ENCODE results near the gene PET100.

Gene PET100

DNA sequence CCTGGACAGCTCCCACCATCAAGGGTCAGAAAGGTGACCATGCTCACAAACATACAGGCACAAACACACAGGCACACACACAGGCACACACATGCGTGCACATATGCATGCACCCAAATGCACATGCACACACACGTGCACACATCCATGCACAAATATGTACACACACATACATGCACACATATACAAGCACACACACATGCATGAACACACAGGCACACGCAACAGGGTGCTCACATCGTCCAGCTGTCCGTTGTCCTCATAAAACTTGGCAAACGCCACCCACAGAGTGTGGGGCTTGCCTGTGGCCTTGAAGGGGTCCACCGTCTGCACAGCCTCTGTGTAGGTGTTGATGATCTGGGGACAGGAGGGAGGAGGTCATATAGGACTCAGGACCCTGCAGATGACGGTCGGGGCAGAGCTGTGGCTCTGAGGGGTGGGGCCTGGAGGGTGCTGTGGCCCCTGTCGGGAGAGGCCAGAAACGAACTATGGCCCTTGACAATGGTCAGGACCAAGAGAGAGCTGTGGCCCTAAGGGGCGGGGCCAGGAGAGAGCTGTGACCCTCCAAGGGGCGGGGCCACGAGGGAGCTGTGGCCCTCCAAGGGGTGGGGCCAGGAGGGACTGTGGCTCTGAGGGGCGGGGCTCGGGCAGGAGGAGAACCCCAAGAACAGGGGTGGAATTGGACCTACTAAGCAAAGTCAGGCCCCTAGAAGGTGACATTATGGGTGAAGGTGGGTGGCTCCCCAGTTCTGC is 6.5 kb upstream of the PET100 start:
- Histone ChIP-seq H4K91ac (ENCODE audit: low read length) (peak overlapping the region; percentile 28), H3K36me3 (ENCODE audit: control insufficient read depth in 1 of 2, insufficient read depth in 2 of 2, low read depth in 1 of 2, low read length in 2 of 2) (peaks cover 47 to 96% of the 10 kb centered on the region in 2 experiments), H3K9me3 (ENCODE audit: control insufficient read depth, low read length) (no peaks in the 10 kb centered on the region), H3K79me1 (replicated peaks; ENCODE audit: low read length, poor library complexity, severe bottlenecking) (peaks cover 41% of the 10 kb centered on the region), H3K23ac (ENCODE audit: low read length in 2 of 2) (no peak overlapping the region), H3K27me3 (ENCODE audit: control insufficient read depth in 1 of 2, insufficient read depth in 1 of 2, low read length in 2 of 2) (no peaks in the 10 kb centered on the region), H3K4me3 (ENCODE audit: insufficient read depth in 1 of 2, low read depth in 1 of 2, low read length in 2 of 2) (no peak overlapping the region), H3K4me2 (ENCODE audit: low read length, poor library complexity, severe bottlenecking) (no peak overlapping the region), H3K9ac (ENCODE audit: low read length) (no peak overlapping the region), H3K14ac (ENCODE audit: low read length in 2 of 2) (no peak overlapping the region), H3K4me1 (ENCODE audit: control insufficient read depth, insufficient read depth, low read depth, low read length) (peaks cover 11% of the 10 kb centered on the region), H3K27ac (ENCODE audit: low read length, poor library complexity, severe bottlenecking) (no peak overlapping the region), H2AFZ (ENCODE audit: low read depth, low read length) (no peak overlapping the region), H3K18ac (ENCODE audit: low read depth in 1 of 2, low read length in 2 of 2) (no peak overlapping the region), H2BK5ac (ENCODE audit: low read depth, low read length, poor library complexity, severe bottlenecking) (no peak overlapping the region), H2BK12ac (ENCODE audit: low read length in 2 of 2) (no peak overlapping the region), H2BK120ac (ENCODE audit: low read depth, low read length) (no peak overlapping the region), H2AK5ac (ENCODE audit: low read length, severe bottlenecking) (no peak overlapping the region), H2BK15ac (ENCODE audit: low read depth, poor library complexity, severe bottlenecking) (no peak overlapping the region), H4K8ac (ENCODE audit: low read length) (no peak overlapping the region), H3K4ac (ENCODE audit: low read depth in 1 of 2, low read length in 2 of 2) (no peak overlapping the region)
- no peak for DNase-seq
- WGBS = 92% methylated on average over 16 of the region's 16 CpGs

GRCh38 chr19:7623725-7624603 is 5.6 kb upstream of the PET100 start:
- H3K23ac ChIP-seq (ENCODE audit: low read length in 2 of 2) = no peak overlapping the region
- H2AK5ac ChIP-seq (ENCODE audit: low read length, severe bottlenecking) = no peak overlapping the region
- H2BK12ac ChIP-seq (ENCODE audit: low read length in 2 of 2) = no peak overlapping the region
- no peak overlapping the region for H3K4ac ChIP-seq (ENCODE audit: low read depth in 1 of 2, low read length in 2 of 2)
- no peak overlapping the region for H3K27ac ChIP-seq (ENCODE audit: low read length, poor library complexity, severe bottlenecking)
- H3K9me3 ChIP-seq (ENCODE audit: control insufficient read depth, low read length) = no peaks in the 10 kb centered on the region
- no peak overlapping the region for H2BK5ac ChIP-seq (ENCODE audit: low read depth, low read length, poor library complexity, severe bottlenecking)
- no peak overlapping the region for H4K91ac ChIP-seq (ENCODE audit: low read length)
- peaks cover 17% of the 10 kb centered on the region for H3K4me1 ChIP-seq (ENCODE audit: control insufficient read depth, insufficient read depth, low read depth, low read length)
- no peak overlapping the region for H3K9ac ChIP-seq (ENCODE audit: low read length)
- H3K18ac ChIP-seq (ENCODE audit: low read depth in 1 of 2, low read length in 2 of 2) = no peak overlapping the region
- H2BK120ac ChIP-seq (ENCODE audit: low read depth, low read length) = no peak overlapping the region
- no peaks in the 10 kb centered on the region for H3K27me3 ChIP-seq (ENCODE audit: control insufficient read depth in 1 of 2, insufficient read depth in 1 of 2, low read length in 2 of 2)
- no peak overlapping the region for H3K4me3 ChIP-seq (ENCODE audit: insufficient read depth in 1 of 2, low read depth in 1 of 2, low read length in 2 of 2)
- no peak overlapping the region for H2AFZ ChIP-seq (ENCODE audit: low read depth, low read length)
- H4K8ac ChIP-seq (ENCODE audit: low read length) = no peak overlapping the region
- peaks cover 41% of the 10 kb centered on the region for H3K79me1 ChIP-seq (replicated peaks; ENCODE audit: low read length, poor library complexity, severe bottlenecking)
- no peak overlapping the region for H3K4me2 ChIP-seq (ENCODE audit: low read length, poor library complexity, severe bottlenecking)
- no peak for DNase-seq
- H2BK15ac ChIP-seq (ENCODE audit: low read depth, poor library complexity, severe bottlenecking) = no peak overlapping the region
- H3K36me3 ChIP-seq (ENCODE audit: control insufficient read depth in 1 of 2, insufficient read depth in 2 of 2, low read depth in 1 of 2, low read length in 2 of 2) = peaks cover 47 to 87% of the 10 kb centered on the region in 2 experiments
- WGBS = 98% methylated on average over 39 of the region's 39 CpGs
- H3K14ac ChIP-seq (ENCODE audit: low read length in 2 of 2) = no peak overlapping the region

DNA sequence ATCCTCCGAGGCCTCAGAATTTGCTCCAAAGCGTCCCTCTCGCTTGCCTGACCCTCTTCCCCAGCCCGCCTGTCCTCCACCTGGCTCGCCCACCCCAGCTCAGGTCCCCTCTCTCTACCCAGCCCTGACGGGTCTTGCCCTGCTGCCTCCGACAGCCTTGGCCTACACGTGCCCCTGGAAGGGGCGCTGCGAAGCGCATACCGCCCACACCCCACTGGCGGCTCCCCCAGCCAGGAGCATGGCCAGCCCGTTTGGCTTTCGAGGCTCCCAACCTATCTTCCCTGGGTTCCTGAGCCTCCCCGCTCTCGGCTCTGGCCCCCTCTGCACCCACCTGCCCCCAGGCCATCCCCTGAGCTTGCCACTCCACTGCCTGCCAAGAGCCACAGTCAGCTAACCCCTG is 4.8 kb upstream of the PET100 start:
- Histone ChIP-seq H3K18ac (ENCODE audit: low read depth in 1 of 2, low read length in 2 of 2) (no peak overlapping the region), H3K9ac (ENCODE audit: low read length) (no peak overlapping the region), H2BK15ac (ENCODE audit: low read depth, poor library complexity, severe bottlenecking) (no peak overlapping the region), H3K4ac (ENCODE audit: low read depth in 1 of 2, low read length in 2 of 2) (no peak overlapping the region), H3K4me3 (ENCODE audit: insufficient read depth in 1 of 2, low read depth in 1 of 2, low read length in 2 of 2) (no peak overlapping the region), H3K36me3 (ENCODE audit: control insufficient read depth in 1 of 2, insufficient read depth in 2 of 2, low read depth in 1 of 2, low read length in 2 of 2) (peaks cover 43 to 79% of the 10 kb centered on the region in 2 experiments), H3K79me1 (replicated peaks; ENCODE audit: low read length, poor library complexity, severe bottlenecking) (peaks cover 42% of the 10 kb centered on the region), H3K4me2 (ENCODE audit: low read length, poor library complexity, severe bottlenecking) (no peak overlapping the region), H2AK5ac (ENCODE audit: low read length, severe bottlenecking) (no peak overlapping the region), H3K23ac (ENCODE audit: low read length in 2 of 2) (no peak overlapping the region), H3K27ac (ENCODE audit: low read length, poor library complexity, severe bottlenecking) (no peak overlapping the region), H3K4me1 (ENCODE audit: control insufficient read depth, insufficient read depth, low read depth, low read length) (peaks cover 17% of the 10 kb centered on the region), H4K8ac (ENCODE audit: low read length) (no peak overlapping the region), H2BK12ac (ENCODE audit: low read length in 2 of 2) (no peak overlapping the region), H2BK5ac (ENCODE audit: low read depth, low read length, poor library complexity, severe bottlenecking) (no peak overlapping the region), H4K91ac (ENCODE audit: low read length) (no peak overlapping the region), H3K9me3 (ENCODE audit: control insufficient read depth, low read length) (no peaks in the 10 kb centered on the region), H3K14ac (ENCODE audit: low read length in 2 of 2) (no peak overlapping the region), H3K27me3 (ENCODE audit: control insufficient read depth in 1 of 2, insufficient read depth in 1 of 2, low read length in 2 of 2) (no peaks in the 10 kb centered on the region), H2AFZ (ENCODE audit: low read depth, low read length) (no peak overlapping the region), H2BK120ac (ENCODE audit: low read depth, low read length) (no peak overlapping the region)
- WGBS = 97% methylated on average over 17 of the region's 17 CpGs
- no peak for DNase-seq

GRCh38 chr19:7625763-7626372 is 3.7 kb upstream of the PET100 start:
- no peak overlapping the region for H3K4me2 ChIP-seq (ENCODE audit: low read length, poor library complexity, severe bottlenecking)
- H2AFZ ChIP-seq (ENCODE audit: low read depth, low read length) = no peak overlapping the region
- no peak overlapping the region for H3K4ac ChIP-seq (ENCODE audit: low read depth in 1 of 2, low read length in 2 of 2)
- WGBS = 97% methylated on average over 34 of the region's 34 CpGs
- H2AK5ac ChIP-seq (ENCODE audit: low read length, severe bottlenecking) = no peak overlapping the region
- peaks cover 24% of the 10 kb centered on the region for H3K4me1 ChIP-seq (ENCODE audit: control insufficient read depth, insufficient read depth, low read depth, low read length)
- peaks cover 36 to 68% of the 10 kb centered on the region in 2 experiments for H3K36me3 ChIP-seq (ENCODE audit: control insufficient read depth in 1 of 2, insufficient read depth in 2 of 2, low read depth in 1 of 2, low read length in 2 of 2)
- H3K23ac ChIP-seq (ENCODE audit: low read length in 2 of 2) = no peak overlapping the region
- DNase-seq = no peak
- H4K8ac ChIP-seq (ENCODE audit: low read length) = no peak overlapping the region
- no peak overlapping the region for H2BK15ac ChIP-seq (ENCODE audit: low read depth, poor library complexity, severe bottlenecking)
- H3K18ac ChIP-seq (ENCODE audit: low read depth in 1 of 2, low read length in 2 of 2) = no peak overlapping the region
- H3K27me3 ChIP-seq (ENCODE audit: control insufficient read depth in 1 of 2, insufficient read depth in 1 of 2, low read length in 2 of 2) = no peaks in the 10 kb centered on the region
- H3K27ac ChIP-seq (ENCODE audit: low read length, poor library complexity, severe bottlenecking) = no peak overlapping the region
- H2BK12ac ChIP-seq (ENCODE audit: low read length in 2 of 2) = no peak overlapping the region
- H3K14ac ChIP-seq (ENCODE audit: low read length in 2 of 2) = no peak overlapping the region
- no peak overlapping the region for H3K4me3 ChIP-seq (ENCODE audit: insufficient read depth in 1 of 2, low read depth in 1 of 2, low read length in 2 of 2)
- no peak overlapping the region for H2BK120ac ChIP-seq (ENCODE audit: low read depth, low read length)
- H3K9ac ChIP-seq (ENCODE audit: low read length) = no peak overlapping the region
- H3K9me3 ChIP-seq (ENCODE audit: control insufficient read depth, low read length) = no peaks in the 10 kb centered on the region
- peaks cover 48% of the 10 kb centered on the region for H3K79me1 ChIP-seq (replicated peaks; ENCODE audit: low read length, poor library complexity, severe bottlenecking)
- H4K91ac ChIP-seq (ENCODE audit: low read length) = no peak overlapping the region
- H2BK5ac ChIP-seq (ENCODE audit: low read depth, low read length, poor library complexity, severe bottlenecking) = no peak overlapping the region

Measured in mesenchymal stem cell (in vitro differentiated cells and primary cell).